T47D (cell line): ENCODE data around the gene UIMC1.

Experiments used
- DNase-seq, 2 experiments: peaks; one replicate each; pipeline versions ENCODE4 v3.0.0 to v3.0.0-alpha.2; 2011 to 2012; ENCODE audit warnings: low read depth in 1 of 2, low spot score in 1 of 2
- JUND ChIP-seq: IDR thresholded peaks from 2 replicates; pipeline ENCODE4 v1.6.1; 2012; ENCODE audit warnings: low read depth
- in situ Hi-C: cut with HindIII; loops from 2 replicates; pipeline ENCODE4 v1.10.0; 2016; ENCODE audit warnings: low sequenced_read_pairs, low pct_unique_long_range_greater_than_20kb

UIMC1 gene

GRCh38 chr5:176857894-176858273, 148.7 kb downstream of the UIMC1 start:
- in situ Hi-C loops: no loop called here
- no peak for DNase-seq

GRCh38 chr5:176857216-176857893, 149.2 kb downstream of the UIMC1 start:
- no peak for DNase-seq
- in situ Hi-C loops: no loop called here
- no peak for TF ChIP-seq JUND

More at GRCh38 chr5:176857894-176858273, 148.7 kb downstream of the UIMC1 start:
- no peak for TF ChIP-seq JUND

DNA sequence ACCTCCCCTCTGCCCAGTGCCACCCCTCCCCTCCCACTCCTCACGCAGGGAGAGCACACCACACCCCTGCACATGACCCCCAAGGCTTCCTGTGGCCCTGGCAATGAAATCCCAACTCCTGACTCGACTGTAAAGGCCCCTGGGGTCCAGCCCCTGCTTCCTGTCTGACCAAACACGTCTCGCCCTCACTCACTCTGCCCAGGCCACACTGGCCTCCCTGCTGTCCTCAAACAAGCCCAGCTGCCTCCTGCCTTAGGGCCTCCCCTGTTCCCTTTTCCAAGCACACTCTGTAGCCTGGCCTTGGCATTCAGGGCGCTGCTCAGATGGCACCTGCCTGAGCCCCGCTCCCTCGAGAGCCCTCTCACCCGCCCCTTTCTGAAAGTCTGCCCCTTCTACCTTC, 149.8 kb downstream of the UIMC1 start:
- in situ Hi-C loops: no loop called here
- TF ChIP-seq JUND: no peak
- no peak for DNase-seq

- TF ChIP-seq JUND: no peak
- in situ Hi-C loops: no loop called here
These were observed 151.0 kb downstream of the UIMC1 start for GRCh38 chr5:176855598-176855997.

More at GRCh38 chr5:176855598-176855997, 151.0 kb downstream of the UIMC1 start:
- DNase-seq: no peak
